Hindlimb muscle (tissue), 1 donor: ENCODE data around the gene ENPP3. TPM values are rescaled to one million over a fixed set of nuclear protein-coding genes. Genes with fewer than 3 reads are reported as not detected.

Experiments used
- DNase-seq: peaks from one replicate; pipeline ENCODE4 v3.0.0-alpha.2; 2013
- polyA plus RNA-seq: library from polyadenylated mRNA; unstranded; fragments of 120-200 nt; gene quantifications from one replicate; pipeline ENCODE4 v1.2.1, GENCODE V29; 2013; ENCODE audit not compliant: insufficient read length

ENPP3 gene
- polyA plus RNA-seq, 1 donor, result 0.52 TPM

DNA sequence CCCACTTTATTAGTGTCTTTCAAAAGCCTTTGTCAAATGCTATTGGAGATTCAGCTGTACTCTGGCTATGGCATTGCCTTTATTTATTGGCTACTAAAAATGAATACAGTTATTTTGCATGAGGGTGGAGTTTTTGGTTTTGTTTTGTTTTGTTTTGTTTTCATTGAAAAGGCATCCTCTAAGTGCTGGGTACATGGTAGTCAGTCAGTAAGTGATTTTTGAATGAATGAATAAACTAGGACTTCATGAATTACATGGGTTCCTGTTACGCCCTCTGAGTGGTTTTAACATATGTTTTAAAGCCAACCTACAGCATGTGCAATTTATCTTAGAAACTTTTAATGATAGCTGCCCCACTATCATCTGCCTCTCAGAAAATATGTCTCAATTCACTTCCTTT is 131.9 kb downstream of the ENPP3 start:
- no peak for DNase-seq

GRCh38 chr6:131769385-131770141 is 132.5 kb downstream of the ENPP3 start:
- DNase-seq, result no peak

GRCh38 chr6:131770776-131771175 is 133.7 kb downstream of the ENPP3 start:
- no peak for DNase-seq

DNA sequence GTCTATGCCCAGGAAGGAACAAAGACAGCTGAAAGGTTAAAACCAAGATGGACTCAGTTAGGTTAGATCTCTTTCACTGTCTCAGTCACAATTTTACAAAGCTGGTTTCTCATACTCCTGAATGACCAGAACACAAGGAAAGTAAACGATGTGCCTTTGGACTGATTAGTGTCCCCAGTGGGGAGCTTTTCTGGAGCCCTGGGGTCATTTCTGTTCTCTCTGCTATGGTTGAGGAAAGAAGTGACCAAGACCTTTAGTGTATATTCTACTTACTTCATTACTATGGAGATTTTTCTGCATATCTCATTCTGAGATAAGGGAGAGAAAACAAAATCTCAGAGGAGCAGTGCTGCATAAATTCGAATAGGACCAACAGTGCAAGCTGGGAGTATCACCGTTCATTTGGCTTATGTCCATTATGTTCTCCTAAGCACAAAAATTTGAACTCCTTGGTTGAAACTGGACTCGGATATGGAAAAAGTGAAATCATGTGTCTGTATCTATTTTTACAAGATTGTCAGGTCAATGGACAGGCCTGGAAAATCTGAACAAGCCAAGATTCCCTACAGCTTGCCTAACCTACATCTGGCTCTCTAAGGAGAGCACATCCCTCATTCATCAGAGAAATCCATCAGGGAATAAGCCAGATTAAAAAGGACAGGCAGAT is 136.3 kb downstream of the ENPP3 start:
- DNase-seq, result peak; percentile 87

GRCh38 chr6:131775886-131776285 is 138.8 kb downstream of the ENPP3 start:
- no peak for DNase-seq

- no peak for DNase-seq
Observed at GRCh38 chr6:131776985-131777384, 139.9 kb downstream of the ENPP3 start.

GRCh38 chr6:131778169-131778568 is 141.1 kb downstream of the ENPP3 start:
- no peak for DNase-seq

- no peak for DNase-seq
Observed at GRCh38 chr6:131779304-131779703, 142.2 kb downstream of the ENPP3 start.

- DNase-seq, result no peak
Observed at GRCh38 chr6:131780600-131780999, 143.5 kb downstream of the ENPP3 start.

DNA sequence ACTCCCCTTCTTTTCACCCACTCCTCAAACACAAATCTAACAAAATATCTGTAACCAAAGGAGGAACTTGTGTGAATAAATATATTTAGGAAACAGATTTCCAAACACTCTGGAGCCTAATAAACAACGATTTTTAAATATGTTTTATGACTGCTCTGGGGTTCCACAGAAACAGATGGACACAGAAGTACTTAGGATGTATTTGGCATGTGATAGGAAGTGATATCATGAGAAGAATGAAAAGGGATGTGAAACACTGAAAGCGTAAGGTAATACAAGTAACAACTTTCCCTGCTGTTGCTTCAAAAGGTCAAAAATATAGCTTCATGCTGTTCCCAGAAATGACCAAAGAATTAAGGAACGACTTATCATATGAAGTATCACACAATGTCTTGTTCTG is 144.6 kb downstream of the ENPP3 start:
- no peak for DNase-seq

DNA sequence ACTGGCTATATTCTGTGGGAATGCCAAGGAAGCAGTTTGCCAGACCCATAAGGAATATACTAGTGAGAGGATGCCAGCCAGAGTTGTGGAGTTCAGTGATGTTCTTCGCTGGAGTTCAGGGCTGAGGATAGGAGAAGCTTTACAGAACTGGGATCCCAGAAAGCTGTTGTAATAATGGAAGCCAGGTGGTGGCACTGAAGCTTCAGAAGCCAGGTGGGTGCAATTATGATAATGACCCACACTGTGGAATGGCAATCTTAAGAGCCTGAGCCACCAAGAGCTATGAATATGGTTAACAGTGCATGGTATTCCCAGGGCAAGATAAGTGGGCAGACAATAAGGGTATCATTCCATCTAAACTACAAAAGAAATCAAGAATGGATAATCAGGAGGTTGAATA is 145.7 kb downstream of the ENPP3 start:
- DNase-seq, result no peak

DNA sequence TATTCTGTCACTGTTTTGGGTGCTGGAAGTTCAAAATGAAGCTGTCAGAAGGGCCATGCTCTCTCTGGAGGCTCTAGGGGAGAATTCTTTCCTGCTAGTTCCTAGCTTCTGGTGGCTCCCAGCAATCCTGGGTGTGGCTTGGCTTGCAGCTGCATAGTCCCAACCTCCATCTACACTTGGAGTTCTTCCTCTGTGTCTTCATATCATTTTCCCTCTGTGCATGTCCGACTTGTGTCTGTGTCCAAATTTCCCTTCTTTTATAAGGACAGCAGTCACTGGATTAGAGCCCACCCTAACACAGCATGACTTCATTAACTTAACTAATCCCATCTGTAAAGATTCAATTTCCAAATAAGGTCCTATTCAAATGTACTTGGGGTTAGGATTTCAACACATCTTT is 147.5 kb downstream of the ENPP3 start:
- DNase-seq, result peak; percentile 68

- DNase-seq, result no peak
Observed at GRCh38 chr6:131787079-131787478, 150.0 kb downstream of the ENPP3 start.

DNA sequence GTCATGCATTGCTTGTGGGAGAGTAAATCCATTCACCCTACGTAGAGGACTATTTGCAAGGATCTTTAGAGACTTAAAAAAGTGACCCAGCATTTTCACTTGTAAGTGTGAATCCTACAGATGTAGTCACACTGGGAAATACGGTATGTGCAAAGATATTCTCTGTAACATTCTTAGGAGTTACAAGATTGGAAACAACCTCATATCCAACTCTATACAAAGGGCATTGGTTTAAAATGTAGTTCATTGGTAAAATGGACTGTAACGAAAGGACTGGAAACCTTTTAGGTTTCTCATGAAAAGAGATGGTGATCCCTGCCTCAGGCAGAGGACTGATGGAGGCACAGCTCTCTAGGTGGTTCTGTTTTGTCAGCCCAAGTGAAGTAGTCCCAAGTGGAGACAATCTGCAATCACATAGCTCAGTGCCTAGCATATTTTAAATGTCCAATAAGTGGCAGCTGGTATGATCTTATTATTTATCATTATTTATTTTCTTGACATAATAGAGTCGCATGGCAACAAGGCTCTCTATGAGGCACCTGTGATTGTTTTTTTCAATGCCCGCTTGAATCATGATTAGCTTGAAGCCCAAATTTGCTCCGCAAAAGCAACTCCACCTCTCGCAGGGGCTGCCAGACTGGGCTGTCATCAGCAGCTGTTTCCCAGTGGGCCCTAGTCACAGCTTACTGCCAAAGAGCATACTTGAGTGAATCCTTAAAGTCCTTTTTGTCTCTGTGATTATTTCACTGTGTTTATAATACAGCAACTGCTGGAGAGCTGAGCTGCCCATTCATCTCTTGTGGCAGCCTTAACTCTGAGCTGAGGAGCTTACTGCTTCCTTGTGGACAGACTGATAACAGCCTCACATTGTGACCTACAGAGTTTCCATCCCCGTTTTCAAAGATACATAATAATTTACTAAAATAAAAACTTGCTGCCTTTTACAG is 150.9 kb downstream of the ENPP3 start:
- DNase-seq, result peak; percentile 77

DNA sequence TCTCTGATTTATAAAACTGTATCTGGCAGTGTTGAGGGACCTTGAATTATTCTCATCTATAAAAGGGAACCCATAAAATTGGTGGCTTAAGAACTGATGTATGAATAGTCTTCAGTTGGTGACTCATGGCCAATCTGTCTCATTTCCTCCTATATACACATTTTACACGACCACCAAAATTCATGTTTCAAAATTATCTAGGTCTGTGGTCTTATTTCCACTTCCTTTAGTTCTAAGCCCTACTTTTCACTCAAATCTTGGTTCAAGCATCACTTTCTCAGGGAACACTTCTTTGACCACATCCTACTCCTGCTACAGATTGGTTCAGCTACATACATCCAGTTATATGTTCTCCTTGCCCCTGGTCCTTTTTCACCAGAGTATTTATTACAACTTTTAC is 152.1 kb downstream of the ENPP3 start:
- DNase-seq, result no peak

- no peak for DNase-seq
Observed at GRCh38 chr6:131791476-131791875, 154.4 kb downstream of the ENPP3 start.

DNA sequence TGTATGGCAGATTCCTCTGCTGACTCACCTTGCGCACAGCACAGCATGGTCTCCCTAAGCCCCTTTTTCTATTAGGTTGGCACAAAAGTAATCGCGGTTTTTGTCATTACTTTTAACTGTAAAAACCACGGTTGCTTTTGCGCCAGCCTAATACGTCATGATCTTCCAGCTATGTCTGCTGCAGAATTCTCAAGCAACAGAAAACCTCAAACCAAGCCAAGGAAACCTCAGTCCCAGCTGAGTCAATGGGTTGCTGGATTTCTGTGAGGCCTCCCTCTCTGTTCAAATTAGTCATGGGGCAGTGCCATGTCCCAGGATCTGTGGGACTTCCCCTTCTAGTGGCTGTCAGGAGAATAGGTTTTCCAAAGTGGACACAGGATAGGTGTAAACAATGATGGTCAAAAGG is 155.0 kb downstream of the ENPP3 start:
- DNase-seq, result no peak

DNA sequence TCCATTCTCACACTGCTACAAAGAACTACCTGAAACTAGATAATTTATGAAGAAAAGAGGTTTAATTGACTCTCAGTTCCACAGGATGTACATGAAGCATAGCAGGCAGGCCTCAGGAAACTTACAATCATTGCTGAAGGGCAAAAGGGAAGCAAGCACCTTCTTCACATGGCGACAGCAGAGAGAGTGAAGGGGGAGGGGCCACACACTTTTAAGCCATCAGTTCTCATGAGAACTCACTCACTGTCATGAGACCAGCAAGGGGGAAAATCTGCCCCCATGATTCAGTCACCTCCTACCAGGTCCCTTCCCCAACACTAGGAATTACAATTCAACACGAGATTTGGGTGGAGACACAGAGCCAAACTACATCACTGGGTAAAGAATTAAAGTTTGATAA is 158.3 kb downstream of the ENPP3 start:
- DNase-seq, result no peak

Other genes starting within 250 kb of the ENPP3 start
- 0.77 TPM for gene ARG1, start 64.1 kb upstream of the ENPP3 start, polyA plus RNA-seq
- gene MED23, start 9.1 kb upstream of the ENPP3 start, polyA plus RNA-seq, result 22.0 TPM
- gene OR2A4, start 64.1 kb downstream of the ENPP3 start, polyA plus RNA-seq, result not detected
- gene CTAGE9, start 73.7 kb downstream of the ENPP3 start, polyA plus RNA-seq, result not detected
- 11.0 TPM for gene ENPP1, start 170.7 kb downstream of the ENPP3 start, polyA plus RNA-seq